Femur (tissue), 1 donor: ENCODE data around the gene UIMC1.
"Not testable (repeated sequence)": the region's sequence is repeated elsewhere in the genome, so short reads cannot be mapped to it uniquely, and the experiment has no call there.

Experiments used
- DNase-seq: peaks from one replicate; pipeline ENCODE4 v3.0.0-alpha.2; 2017

Gene UIMC1

DNA sequence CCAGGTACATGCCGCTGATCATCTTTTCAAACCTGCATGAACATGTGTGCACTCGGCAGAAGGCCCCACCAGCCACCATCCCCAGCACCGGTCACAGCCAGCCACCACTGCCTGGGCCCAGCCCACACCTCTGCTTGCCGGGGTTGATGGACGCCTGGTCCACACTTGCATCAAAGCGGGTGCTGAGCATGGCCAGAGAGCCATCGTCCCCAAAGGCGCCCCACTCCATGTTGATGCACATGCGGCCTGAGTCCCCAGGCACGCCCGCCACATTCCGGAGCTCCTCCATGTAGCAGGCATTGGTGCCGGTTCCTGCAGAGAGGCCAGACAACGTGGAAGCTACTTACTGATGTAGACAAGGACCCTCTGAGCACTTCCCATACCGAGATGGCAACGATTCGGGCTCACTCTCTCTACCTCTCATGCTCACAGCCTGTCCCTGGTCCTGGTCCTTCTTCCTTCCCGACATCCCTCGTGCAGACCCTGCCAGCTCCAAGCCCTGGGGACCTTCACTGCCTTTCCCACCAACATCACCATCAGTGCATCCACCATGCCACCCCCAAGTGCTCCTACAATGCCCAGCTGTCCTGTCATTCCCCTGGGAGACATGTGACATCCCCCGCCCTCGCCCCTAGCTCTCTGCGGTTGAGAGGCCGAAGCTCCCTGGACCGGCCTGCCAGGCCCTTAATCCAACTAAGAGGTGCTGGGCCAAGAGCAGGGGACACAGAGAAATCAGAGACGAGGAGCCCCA lies 124.6 kb downstream of the UIMC1 start:
- no peak for DNase-seq

DNA sequence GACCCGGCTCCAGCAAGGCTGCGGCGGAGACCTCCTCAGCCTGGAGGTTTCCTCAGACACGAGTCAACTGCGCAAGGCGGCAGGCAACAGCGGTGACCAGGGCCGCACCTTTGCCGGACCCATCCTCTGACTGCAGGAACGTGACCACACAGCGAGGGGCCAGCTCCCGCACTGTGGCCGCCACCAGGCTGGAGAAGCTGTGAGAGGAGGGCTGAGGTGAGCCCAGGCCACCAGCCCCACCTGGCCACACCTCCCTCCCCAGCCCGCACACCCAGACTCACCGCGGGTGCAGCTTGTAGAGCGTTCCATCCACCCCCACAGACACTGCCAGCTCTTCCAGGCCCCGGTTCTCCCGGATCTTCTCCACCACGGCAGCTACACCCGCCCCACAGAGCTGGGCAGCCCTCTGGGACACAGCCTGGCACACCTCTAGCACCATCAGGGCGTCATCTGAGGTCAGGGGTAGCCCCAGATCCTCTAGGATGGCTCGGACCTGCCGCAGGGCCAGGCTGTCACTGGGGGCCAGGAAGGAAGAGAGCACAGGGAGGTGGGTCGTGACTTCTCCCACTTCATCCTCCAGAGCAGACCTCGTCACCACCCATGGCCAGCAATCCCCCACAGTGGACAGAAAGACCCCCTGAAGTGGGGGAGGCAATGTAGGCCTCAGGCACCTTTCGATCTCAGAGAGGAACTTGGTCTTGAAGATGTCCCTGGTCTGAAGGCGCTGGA lies 125.4 kb downstream of the UIMC1 start:
- no peak for DNase-seq

DNA sequence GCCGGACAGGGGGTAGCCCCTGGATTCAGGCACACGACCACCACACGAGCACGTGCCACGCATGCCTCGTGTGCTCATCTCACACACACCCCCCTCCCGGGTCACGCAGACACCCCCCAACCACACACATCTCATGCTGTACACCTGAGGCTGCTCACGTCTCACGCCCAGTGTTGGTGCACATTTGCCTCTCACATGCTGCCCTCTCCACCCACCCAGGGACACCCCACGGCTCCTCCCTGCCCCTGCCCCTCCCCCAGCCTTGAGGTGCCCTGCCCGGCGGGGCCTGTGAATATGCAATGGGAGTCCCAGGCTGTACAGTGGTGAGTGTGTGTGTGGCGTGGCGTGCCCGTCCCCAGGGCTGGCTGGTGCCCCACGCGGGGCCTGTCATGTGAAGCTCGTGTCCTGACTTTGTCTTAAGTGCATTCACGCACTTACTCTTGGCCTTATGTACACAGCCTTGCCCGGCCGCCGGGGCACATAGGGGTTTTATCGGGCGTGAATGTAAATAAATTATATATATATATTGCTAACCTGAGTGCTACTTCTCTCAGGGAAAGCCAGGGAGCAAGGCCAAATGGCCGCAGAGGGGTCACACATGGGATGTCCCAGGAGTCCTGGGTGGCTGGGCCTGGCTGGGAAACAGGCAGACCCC lies 126.1 kb downstream of the UIMC1 start:
- no peak for DNase-seq

DNA sequence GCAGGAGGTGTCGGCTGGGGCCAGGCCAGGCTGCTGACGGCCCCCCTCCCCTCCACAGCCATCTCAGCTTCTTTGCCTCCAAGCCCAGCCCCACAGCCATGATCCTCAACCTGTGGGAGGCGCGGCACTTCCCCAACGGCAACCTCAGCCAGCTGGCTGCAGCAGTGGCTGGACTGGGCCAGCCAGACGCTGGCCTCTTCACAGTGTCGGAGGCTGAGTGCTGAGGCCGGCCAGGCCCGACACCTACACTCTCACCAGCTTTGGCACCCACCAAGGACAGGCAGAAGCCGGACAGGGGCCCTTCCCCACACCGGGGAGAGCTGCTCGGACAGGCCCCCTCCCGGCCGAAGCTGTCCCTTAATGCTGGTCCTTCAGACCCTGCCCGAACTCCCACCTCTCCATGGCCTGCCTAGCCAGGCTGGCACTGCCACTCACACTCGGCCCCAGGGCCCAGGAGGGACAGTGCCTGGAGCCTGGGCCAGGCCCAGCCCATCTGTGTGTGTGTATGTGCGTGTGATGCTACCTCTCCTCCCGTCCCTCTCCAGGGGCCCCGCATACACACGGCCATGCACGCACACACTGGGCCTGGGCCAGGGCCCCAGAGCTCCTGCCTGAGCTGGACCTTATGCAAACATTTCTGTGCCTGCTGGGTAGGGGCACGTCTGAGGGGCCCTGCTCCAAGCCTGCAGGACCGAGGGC lies 126.8 kb downstream of the UIMC1 start:
- peak; percentile 49 for DNase-seq

DNA sequence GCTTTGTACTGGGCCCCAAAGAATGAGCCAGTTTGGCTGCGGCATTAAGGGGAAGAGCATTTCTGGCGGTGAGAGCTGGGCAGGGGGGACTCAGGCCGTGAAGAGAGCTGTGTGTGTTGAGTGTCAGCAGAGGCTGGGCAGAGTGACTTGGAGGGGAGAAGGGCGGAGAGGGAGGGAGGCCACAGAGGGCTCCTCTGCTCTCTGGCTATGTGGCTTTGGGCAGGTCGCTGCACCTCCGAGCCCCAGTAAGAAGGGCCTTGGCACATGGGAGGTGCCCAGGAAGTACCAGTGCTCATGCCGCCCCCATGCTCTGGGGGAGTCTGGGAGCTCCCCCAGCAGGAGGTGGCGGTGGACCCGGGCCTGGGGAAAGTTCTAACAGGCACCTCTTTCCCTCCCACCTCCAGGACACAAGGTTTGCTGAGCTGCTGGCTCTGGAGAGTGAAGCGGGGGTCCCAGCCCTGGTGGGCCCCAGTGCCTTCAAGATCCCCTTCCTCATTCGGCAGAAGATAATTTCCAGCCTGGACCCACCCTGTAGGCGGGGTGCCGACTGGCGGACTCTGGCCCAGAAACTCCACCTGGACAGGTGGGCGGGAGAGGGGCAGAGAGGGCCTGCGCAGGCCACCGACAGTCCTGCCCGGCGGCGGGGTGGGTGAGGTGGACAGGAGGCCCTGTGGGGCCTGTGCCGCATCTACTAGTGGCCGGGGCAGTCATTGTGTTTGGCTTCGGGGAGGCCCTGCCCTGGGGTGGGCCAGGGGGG lies 127.5 kb downstream of the UIMC1 start:
- DNase-seq: no peak

DNA sequence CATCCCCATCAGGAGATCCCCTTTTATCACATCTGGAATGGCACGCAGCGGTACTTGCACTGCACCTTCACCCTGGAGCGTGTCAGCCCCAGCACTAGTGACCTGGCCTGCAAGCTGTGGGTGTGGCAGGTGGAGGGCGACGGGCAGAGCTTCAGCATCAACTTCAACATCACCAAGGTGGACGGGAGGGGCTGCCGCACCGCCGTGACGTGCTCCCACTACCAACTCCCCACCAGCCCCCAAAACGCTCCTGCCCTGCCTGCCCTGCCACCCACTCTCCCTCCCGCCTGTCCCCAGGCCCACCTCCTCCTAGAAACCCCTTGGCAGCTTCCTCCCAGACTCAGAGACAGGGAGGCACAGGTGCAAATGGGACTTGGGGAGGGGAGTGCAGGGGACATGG lies 128.1 kb downstream of the UIMC1 start:
- no peak for DNase-seq

DNA sequence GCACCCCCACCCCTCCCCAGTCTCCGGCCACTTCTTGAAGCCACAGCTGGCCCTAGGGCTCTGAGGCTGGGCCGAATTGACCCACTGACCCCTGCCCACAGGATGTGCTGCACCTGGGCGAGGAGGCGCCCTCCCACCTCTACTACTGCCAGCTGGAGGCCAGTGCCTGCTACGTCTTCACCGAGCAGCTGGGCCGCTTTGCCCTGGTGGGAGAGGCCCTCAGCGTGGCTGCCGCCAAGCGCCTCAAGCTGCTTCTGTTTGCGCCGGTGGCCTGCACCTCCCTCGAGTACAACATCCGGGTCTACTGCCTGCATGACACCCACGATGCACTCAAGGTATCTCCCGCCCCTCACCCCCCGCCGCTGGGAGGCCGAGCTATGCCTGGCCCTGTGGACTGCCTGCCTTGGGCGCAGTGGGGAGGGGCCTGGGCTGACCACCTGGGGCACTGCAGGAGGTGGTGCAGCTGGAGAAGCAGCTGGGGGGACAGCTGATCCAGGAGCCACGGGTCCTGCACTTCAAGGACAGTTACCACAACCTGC lies 128.7 kb downstream of the UIMC1 start:
- no peak for DNase-seq

DNA sequence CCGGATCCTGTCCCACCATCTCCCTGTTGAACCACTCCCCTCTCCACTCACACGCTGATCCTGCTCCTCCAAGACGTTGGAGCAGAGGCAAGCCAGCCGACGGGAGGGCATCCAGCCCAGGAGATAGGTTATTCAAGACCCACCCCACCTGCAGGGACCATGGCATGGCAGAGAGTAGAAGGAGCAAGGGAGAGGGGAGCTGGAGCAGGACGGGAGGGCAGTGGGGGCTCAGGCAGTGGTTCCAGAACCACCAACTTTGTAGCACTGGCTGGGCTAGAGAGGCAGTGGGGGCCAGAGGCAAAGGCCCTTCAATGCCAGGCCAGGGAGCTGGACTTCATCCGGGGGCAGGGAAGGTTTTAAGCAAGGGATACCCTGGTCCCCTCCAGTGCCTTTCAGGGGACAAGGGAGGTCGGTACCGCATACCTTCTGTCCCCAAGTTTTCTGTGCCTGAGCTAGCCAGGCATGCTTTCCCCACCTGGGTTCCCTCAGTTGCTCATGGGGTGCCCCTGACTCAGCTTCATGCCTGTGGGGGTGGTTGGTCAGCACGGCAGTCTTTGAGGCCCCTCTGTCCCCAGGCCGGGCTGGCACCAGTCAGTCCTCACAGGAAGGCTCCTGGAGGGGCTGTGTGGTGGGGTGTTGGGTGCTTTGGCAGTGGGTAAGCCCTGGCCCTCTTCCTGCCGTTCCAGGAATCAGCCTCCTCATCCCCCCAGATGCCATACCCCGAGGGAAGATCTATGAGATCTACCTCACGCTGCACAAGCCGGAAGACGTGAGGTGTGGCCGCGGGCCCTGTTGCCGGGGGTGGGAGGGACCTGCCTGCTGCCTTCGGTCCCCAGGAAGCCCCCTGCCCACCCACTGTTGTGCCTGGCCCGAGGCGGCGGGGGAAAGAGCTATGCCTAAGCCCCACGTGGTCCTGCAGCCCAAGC lies 129.8 kb downstream of the UIMC1 start:
- DNase-seq: no peak

DNA sequence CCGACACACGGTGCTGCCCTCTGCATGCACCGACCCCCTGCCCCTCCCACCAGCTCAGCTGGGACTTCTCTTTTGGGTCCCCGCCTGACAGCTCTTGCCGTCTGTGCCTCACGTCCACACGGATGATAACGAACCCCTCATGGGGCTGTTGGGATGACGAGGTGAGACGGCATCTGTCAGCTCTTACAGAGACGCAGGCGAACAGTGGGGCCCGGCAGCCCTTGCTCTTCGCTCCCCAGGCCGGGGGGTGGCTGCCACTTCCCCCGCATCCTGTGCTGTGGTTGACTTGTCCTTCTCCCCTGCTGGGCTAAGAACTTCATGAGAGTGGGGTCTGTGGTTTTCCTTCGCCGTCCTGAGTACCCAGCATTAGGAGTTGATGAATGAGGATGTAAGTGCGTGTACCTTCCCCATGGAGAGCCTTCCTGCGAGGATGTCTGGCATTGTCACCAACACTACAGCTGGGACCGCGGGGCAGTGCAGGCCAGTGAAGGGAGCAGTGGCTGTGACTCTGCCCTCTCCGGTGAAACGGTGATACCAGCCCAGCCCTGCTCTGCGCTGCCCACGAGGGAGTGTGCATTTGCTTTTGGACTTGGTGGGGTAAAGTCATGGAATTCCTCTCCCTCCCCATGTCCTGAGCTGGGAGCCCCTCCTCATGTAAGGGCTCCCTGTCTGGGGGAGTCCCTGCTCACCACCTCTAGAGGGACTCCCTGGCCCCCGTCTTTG lies 130.6 kb downstream of the UIMC1 start:
- no peak for DNase-seq

DNA sequence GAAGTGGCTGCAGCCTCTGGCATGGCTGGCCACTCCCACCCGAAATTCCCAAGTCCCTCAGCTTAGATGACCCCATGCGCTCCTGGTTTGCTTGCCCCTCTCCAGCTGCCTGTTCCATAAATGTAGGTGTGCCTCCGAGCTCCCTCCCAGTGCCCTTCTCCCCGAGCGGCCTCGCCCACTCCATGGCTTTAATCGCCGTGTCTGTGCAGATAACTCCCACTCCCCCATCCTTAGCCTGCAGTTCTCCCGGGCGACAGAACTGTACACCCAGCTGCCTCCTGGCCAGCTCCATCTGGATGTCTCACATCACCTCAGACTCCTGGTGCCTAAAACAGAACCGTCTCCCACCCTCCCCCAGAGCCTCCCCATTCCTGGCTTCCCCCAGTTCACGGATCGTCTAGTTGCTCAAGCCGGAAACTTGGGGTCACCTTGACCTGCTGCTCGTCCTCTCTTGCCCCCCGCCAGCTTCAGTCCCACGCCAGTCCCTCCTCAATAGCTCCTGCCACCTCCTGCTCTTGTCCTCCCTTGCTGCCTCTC lies 131.5 kb downstream of the UIMC1 start:
- no peak for DNase-seq

DNA sequence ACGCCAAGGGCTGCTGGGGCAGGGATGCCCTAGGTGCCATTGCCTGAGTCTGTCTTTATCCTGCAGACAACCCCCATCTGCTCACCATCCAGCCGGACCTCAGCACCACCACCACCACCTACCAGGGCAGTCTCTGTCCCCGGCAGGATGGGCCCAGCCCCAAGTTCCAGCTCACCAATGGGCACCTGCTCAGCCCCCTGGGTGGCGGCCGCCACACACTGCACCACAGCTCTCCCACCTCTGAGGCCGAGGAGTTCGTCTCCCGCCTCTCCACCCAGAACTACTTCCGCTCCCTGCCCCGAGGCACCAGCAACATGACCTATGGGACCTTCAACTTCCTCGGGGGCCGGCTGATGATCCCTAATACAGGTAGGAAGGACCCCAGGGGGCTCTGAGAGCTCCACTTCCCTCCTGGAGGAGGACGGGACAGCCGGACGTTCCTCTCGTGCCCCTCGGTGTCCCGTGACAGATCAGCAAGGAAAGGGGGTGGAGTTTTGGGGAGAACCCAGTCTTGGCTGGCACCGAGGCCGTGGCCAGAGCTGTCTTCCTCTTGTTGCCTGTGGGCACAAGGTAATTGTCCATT lies 132.3 kb downstream of the UIMC1 start:
- DNase-seq: no peak

DNA sequence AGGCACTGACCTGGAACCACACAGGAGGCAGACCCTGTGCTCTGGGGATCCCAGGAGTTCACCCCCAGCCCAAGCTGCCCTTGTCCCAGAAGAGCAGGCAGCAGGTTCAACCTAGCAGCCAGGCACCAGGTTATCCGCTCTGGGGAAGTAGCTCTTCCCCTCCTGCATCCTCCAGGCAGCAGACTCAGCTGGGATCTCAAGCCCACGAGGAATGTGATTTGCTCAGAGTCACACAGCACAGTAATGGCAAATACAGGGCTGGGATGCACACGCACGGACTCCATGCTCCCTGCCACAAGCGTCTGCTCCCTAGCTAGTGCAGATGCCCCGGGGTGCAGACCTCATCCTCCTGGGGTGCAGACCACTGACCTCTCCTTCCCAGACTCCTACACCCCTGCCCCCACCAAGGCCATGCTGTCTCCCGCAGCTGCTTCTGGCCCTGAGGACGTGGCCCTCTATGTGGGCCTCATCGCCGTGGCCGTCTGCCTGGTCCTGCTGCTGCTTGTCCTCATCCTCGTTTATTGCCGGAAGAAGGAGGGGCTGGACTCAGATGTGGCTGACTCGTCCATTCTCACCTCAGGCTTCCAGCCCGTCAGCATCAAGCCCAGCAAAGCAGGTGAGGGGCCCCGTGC lies 132.9 kb downstream of the UIMC1 start:
- peak; percentile 60 for DNase-seq

DNA sequence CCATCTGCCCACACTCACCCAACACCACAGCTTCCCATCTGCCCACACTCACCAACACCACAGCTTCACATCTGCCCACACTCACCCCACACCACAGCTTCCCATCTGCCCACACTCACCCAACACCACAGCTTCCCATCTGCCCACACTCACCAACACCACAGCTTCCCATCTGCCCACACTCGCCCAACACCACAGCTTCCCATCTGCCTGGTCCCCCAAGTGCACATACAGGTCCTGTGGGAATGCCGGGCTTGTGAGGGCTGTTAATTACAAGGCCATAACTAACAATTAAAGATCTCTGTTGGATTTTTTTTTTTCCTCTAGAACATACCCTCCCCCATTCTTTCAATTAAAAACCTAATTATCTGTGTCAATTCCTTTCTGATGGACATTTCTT lies 133.6 kb downstream of the UIMC1 start:
- DNase-seq: not testable (repeated sequence)

DNA sequence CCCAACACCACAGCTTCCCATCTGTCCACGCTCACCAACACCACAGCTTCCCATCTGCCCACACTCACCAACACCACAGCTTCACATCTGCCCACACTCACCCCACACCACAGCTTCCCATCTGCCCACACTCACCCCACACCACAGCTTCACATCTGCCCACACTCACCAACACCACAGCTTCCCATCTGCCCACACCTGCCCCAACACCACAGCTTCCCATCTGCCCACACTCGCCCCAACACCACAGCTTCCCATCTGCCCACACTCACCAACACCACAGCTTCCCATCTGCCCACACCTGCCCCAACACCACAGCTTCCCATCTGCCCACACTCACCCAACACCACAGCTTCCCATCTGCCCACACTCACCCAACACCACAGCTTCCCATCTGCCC lies 134.0 kb downstream of the UIMC1 start:
- not testable (repeated sequence) for DNase-seq

DNA sequence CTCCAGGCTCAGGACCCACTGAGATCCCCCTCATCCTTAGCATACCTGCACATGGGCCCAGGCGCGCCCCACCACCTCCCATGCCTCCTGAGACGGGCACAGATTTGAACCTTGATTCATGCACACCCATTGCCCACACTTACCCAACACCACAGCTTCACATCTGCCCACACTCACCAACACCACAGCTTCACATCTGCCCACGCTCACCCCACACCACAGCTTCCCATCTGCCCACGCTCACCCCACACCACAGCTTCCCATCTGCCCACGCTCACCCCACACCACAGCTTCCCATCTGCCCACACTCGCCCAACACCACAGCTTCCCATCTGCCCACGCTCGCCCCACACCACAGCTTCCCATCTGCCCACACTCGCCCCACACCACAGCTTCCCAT lies 135.9 kb downstream of the UIMC1 start:
- not testable (repeated sequence) for DNase-seq

DNA sequence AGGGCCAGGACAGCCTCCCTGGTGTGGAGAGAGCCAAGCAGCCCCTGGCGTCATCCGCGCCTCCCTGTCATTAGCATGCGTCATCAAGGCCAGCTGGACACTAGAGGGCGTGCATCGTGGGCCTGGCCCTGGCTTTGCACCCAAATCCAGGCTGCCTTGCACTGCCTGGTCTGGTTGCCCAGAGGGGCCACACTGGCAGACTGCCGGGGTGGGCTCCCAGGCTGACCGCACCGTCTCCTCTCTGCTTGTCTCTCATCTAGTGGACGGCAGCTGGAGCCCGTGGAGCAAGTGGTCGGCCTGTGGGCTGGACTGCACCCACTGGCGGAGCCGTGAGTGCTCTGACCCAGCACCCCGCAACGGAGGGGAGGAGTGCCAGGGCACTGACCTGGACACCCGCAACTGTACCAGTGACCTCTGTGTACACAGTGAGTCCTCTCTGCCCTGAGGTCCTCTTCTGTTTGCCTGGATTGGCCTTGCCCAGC lies 136.4 kb downstream of the UIMC1 start:
- DNase-seq: peak; percentile 54

DNA sequence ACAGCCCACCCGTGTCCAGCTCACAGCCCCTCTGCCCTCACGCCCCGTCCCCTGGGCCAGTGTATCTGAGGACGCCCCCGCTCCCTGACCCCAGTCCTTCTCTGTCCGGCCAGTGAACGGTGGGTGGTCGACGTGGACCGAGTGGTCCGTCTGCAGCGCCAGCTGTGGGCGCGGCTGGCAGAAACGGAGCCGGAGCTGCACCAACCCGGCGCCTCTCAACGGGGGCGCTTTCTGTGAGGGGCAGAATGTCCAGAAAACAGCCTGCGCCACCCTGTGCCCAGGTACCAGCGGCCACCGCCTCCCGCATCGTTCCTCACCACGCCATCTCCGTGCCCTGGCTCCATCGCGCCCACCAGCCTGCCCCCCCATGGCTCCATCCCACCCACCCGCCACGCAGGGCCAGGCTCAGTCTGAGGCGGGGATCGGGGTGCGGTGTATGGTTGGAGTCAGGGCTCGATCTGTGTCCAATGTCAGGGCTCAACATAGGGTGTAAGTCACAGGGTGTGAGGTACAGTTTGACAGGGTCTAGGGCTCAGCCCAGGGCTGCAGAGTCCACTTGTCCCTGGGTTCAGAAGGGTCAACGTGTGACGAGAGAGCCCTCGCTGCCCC lies 137.0 kb downstream of the UIMC1 start:
- DNase-seq: no peak

DNA sequence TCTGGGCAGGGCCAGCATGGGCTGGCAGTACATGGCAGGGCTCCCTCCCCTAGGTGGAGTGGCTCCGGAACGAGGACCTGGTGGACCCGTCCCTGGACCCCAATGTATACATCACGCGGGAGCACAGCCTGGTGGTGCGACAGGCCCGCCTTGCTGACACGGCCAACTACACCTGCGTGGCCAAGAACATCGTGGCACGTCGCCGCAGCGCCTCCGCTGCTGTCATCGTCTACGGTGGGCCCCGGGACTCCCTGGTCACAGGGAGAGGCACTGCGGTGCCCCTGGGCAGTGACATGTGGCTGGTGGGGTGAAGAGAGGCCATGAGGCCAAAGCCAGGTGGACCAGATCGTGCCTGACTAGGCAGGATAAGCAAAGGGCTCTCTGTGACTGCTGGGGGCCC lies 137.8 kb downstream of the UIMC1 start:
- DNase-seq: no peak

DNA sequence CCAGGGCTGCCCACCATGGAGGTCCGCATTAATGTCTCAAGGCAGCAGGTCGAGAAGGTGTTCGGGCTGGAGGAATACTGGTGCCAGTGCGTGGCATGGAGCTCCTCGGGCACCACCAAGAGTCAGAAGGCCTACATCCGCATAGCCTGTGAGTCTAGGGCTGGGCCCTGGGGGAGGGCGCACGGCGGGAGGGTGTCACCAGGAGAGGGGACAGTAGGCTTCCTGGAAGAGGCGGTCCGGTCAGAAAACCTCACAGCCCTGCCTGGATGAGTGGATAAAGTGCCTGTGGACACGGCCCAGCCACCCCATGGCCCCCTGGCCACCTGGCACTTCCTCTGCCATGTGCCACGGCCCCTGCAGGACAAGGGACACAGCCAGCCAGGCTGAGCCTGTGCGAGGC lies 138.5 kb downstream of the UIMC1 start:
- no peak for DNase-seq
